ENCODE data around the gene KLHL14.

Gene KLHL14

GRCh38 chr18:32696376-32696775 lies 76.4 kb downstream of the KLHL14 start:
- H3K27me3 ChIP-seq (replicated peaks; ENCODE audit: control insufficient read depth, insufficient read depth, low read length, poor library complexity, severe bottlenecking) = no peaks in the 10 kb centered on the region
- H3K36me3 ChIP-seq (ENCODE audit: control insufficient read depth, insufficient read depth, low read length) = no peaks in the 10 kb centered on the region
- no peaks in the 10 kb centered on the region for H3K4me1 ChIP-seq (ENCODE audit: control insufficient read depth, insufficient read depth, low read length, poor library complexity, severe bottlenecking)
- H3K4me3 ChIP-seq (ENCODE audit: insufficient read depth, low read depth, low read length, poor library complexity, severe bottlenecking) = no peak overlapping the region
- H3K27ac ChIP-seq (ENCODE audit: insufficient read depth, low read length, poor library complexity, severe bottlenecking) = no peak overlapping the region
- no peak for DNase-seq
- H3K9me3 ChIP-seq (ENCODE audit: control insufficient read depth, low read length) = no peaks in the 10 kb centered on the region

- Histone ChIP-seq H3K27ac (ENCODE audit: insufficient read depth, low read length, poor library complexity, severe bottlenecking) (no peak overlapping the region), H3K27me3 (replicated peaks; ENCODE audit: control insufficient read depth, insufficient read depth, low read length, poor library complexity, severe bottlenecking) (no peaks in the 10 kb centered on the region), H3K4me3 (ENCODE audit: insufficient read depth, low read depth, low read length, poor library complexity, severe bottlenecking) (no peak overlapping the region), H3K36me3 (ENCODE audit: control insufficient read depth, insufficient read depth, low read length) (no peaks in the 10 kb centered on the region), H3K4me1 (ENCODE audit: control insufficient read depth, insufficient read depth, low read length, poor library complexity, severe bottlenecking) (no peaks in the 10 kb centered on the region), H3K9me3 (ENCODE audit: control insufficient read depth, low read length) (no peaks in the 10 kb centered on the region)
- DNase-seq = no peak
These were observed 77.3 kb downstream of the KLHL14 start for GRCh38 chr18:32695534-32695933.

- H3K9me3 ChIP-seq (ENCODE audit: control insufficient read depth, low read length) = no peaks in the 10 kb centered on the region
- no peak overlapping the region for H3K27ac ChIP-seq (ENCODE audit: insufficient read depth, low read length, poor library complexity, severe bottlenecking)
- DNase-seq = no peak
- no peaks in the 10 kb centered on the region for H3K4me1 ChIP-seq (ENCODE audit: control insufficient read depth, insufficient read depth, low read length, poor library complexity, severe bottlenecking)
- no peaks in the 10 kb centered on the region for H3K36me3 ChIP-seq (ENCODE audit: control insufficient read depth, insufficient read depth, low read length)
- H3K27me3 ChIP-seq (replicated peaks; ENCODE audit: control insufficient read depth, insufficient read depth, low read length, poor library complexity, severe bottlenecking) = no peaks in the 10 kb centered on the region
- H3K4me3 ChIP-seq (ENCODE audit: insufficient read depth, low read depth, low read length, poor library complexity, severe bottlenecking) = no peak overlapping the region
These were observed 84.0 kb downstream of the KLHL14 start for GRCh38 chr18:32688821-32689220.

- H3K4me3 ChIP-seq (ENCODE audit: insufficient read depth, low read depth, low read length, poor library complexity, severe bottlenecking) = no peak overlapping the region
- H3K4me1 ChIP-seq (ENCODE audit: control insufficient read depth, insufficient read depth, low read length, poor library complexity, severe bottlenecking) = no peaks in the 10 kb centered on the region
- no peak overlapping the region for H3K27ac ChIP-seq (ENCODE audit: insufficient read depth, low read length, poor library complexity, severe bottlenecking)
- no peak for DNase-seq
- no peaks in the 10 kb centered on the region for H3K36me3 ChIP-seq (ENCODE audit: control insufficient read depth, insufficient read depth, low read length)
- no peaks in the 10 kb centered on the region for H3K27me3 ChIP-seq (replicated peaks; ENCODE audit: control insufficient read depth, insufficient read depth, low read length, poor library complexity, severe bottlenecking)
- no peaks in the 10 kb centered on the region for H3K9me3 ChIP-seq (ENCODE audit: control insufficient read depth, low read length)
These were observed 87.9 kb downstream of the KLHL14 start for GRCh38 chr18:32684940-32685339.

GRCh38 chr18:32684096-32684495 lies 88.7 kb downstream of the KLHL14 start:
- Histone ChIP-seq H3K36me3 (ENCODE audit: control insufficient read depth, insufficient read depth, low read length) (no peaks in the 10 kb centered on the region), H3K4me1 (ENCODE audit: control insufficient read depth, insufficient read depth, low read length, poor library complexity, severe bottlenecking) (no peaks in the 10 kb centered on the region), H3K4me3 (ENCODE audit: insufficient read depth, low read depth, low read length, poor library complexity, severe bottlenecking) (no peak overlapping the region), H3K9me3 (ENCODE audit: control insufficient read depth, low read length) (no peaks in the 10 kb centered on the region), H3K27me3 (replicated peaks; ENCODE audit: control insufficient read depth, insufficient read depth, low read length, poor library complexity, severe bottlenecking) (no peaks in the 10 kb centered on the region), H3K27ac (ENCODE audit: insufficient read depth, low read length, poor library complexity, severe bottlenecking) (no peak overlapping the region)
- no peak for DNase-seq

GRCh38 chr18:32683044-32683443 lies 89.8 kb downstream of the KLHL14 start:
- Histone ChIP-seq H3K27ac (ENCODE audit: insufficient read depth, low read length, poor library complexity, severe bottlenecking) (no peak overlapping the region), H3K9me3 (ENCODE audit: control insufficient read depth, low read length) (no peaks in the 10 kb centered on the region), H3K4me3 (ENCODE audit: insufficient read depth, low read depth, low read length, poor library complexity, severe bottlenecking) (no peak overlapping the region), H3K4me1 (ENCODE audit: control insufficient read depth, insufficient read depth, low read length, poor library complexity, severe bottlenecking) (no peaks in the 10 kb centered on the region), H3K27me3 (replicated peaks; ENCODE audit: control insufficient read depth, insufficient read depth, low read length, poor library complexity, severe bottlenecking) (no peaks in the 10 kb centered on the region), H3K36me3 (ENCODE audit: control insufficient read depth, insufficient read depth, low read length) (no peaks in the 10 kb centered on the region)
- no peak for DNase-seq

GRCh38 chr18:32677578-32677977 lies 95.2 kb downstream of the KLHL14 start:
- Histone ChIP-seq H3K27me3 (replicated peaks; ENCODE audit: control insufficient read depth, insufficient read depth, low read length, poor library complexity, severe bottlenecking) (no peaks in the 10 kb centered on the region), H3K4me3 (ENCODE audit: insufficient read depth, low read depth, low read length, poor library complexity, severe bottlenecking) (no peak overlapping the region), H3K36me3 (ENCODE audit: control insufficient read depth, insufficient read depth, low read length) (no peaks in the 10 kb centered on the region), H3K9me3 (ENCODE audit: control insufficient read depth, low read length) (no peaks in the 10 kb centered on the region), H3K4me1 (ENCODE audit: control insufficient read depth, insufficient read depth, low read length, poor library complexity, severe bottlenecking) (no peaks in the 10 kb centered on the region), H3K27ac (ENCODE audit: insufficient read depth, low read length, poor library complexity, severe bottlenecking) (no peak overlapping the region)
- DNase-seq = no peak

- no peak overlapping the region for H3K4me3 ChIP-seq (ENCODE audit: insufficient read depth, low read depth, low read length, poor library complexity, severe bottlenecking)
- no peaks in the 10 kb centered on the region for H3K9me3 ChIP-seq (ENCODE audit: control insufficient read depth, low read length)
- H3K36me3 ChIP-seq (ENCODE audit: control insufficient read depth, insufficient read depth, low read length) = no peaks in the 10 kb centered on the region
- H3K4me1 ChIP-seq (ENCODE audit: control insufficient read depth, insufficient read depth, low read length, poor library complexity, severe bottlenecking) = no peaks in the 10 kb centered on the region
- no peaks in the 10 kb centered on the region for H3K27me3 ChIP-seq (replicated peaks; ENCODE audit: control insufficient read depth, insufficient read depth, low read length, poor library complexity, severe bottlenecking)
- H3K27ac ChIP-seq (ENCODE audit: insufficient read depth, low read length, poor library complexity, severe bottlenecking) = no peak overlapping the region
- no peak for DNase-seq
These were observed 98.3 kb downstream of the KLHL14 start for GRCh38 chr18:32674491-32674890.

- DNase-seq = no peak
- Histone ChIP-seq H3K4me3 (ENCODE audit: insufficient read depth, low read depth, low read length, poor library complexity, severe bottlenecking) (no peak overlapping the region), H3K27me3 (replicated peaks; ENCODE audit: control insufficient read depth, insufficient read depth, low read length, poor library complexity, severe bottlenecking) (no peaks in the 10 kb centered on the region), H3K27ac (ENCODE audit: insufficient read depth, low read length, poor library complexity, severe bottlenecking) (no peak overlapping the region), H3K4me1 (ENCODE audit: control insufficient read depth, insufficient read depth, low read length, poor library complexity, severe bottlenecking) (no peaks in the 10 kb centered on the region), H3K9me3 (ENCODE audit: control insufficient read depth, low read length) (no peaks in the 10 kb centered on the region), H3K36me3 (ENCODE audit: control insufficient read depth, insufficient read depth, low read length) (no peaks in the 10 kb centered on the region)
These were observed 100.4 kb downstream of the KLHL14 start for GRCh38 chr18:32672398-32672797.

GRCh38 chr18:32670727-32671126 lies 102.1 kb downstream of the KLHL14 start:
- Histone ChIP-seq H3K4me3 (ENCODE audit: insufficient read depth, low read depth, low read length, poor library complexity, severe bottlenecking) (no peak overlapping the region), H3K36me3 (ENCODE audit: control insufficient read depth, insufficient read depth, low read length) (no peaks in the 10 kb centered on the region), H3K9me3 (ENCODE audit: control insufficient read depth, low read length) (no peaks in the 10 kb centered on the region), H3K4me1 (ENCODE audit: control insufficient read depth, insufficient read depth, low read length, poor library complexity, severe bottlenecking) (no peaks in the 10 kb centered on the region), H3K27ac (ENCODE audit: insufficient read depth, low read length, poor library complexity, severe bottlenecking) (no peak overlapping the region), H3K27me3 (replicated peaks; ENCODE audit: control insufficient read depth, insufficient read depth, low read length, poor library complexity, severe bottlenecking) (no peaks in the 10 kb centered on the region)
- DNase-seq = no peak
